ENCODE data around the gene PCNX2.
A peak's percentile ranks its signal among the peaks of the same experiment; 100 is the strongest.
"Not testable (repeated sequence)": the region's sequence is repeated elsewhere in the genome, so short reads cannot be mapped to it uniquely, and the experiment has no call there.

Gene PCNX2

DNA sequence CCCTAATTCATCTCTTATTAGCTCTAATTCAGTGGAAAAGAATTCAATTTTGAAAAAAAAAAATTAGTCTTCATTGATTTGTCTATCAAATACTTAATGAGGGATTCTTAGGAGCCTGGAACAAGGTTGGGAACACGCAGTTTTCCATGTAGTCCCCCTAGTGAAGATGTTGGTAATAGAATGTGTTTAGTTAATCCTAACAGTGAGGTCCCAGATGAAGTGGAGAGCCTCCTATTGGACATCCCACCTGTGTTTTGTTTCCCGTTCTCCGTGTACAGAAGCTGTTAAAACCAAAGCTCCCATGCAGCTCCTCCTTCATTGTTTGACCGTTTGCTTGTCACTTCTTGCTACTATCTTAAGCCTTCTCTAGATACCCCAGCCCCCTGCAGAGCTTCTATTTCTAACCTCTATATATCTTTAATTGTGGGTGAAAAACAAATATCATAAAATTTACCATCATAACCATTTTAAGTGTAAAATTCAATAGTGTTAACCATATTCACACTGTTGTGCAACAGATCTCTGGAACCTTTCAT, 67.5 kb downstream of the PCNX2 start:
- no peak for DNase-seq (ENCODE audit: low read depth)

DNA sequence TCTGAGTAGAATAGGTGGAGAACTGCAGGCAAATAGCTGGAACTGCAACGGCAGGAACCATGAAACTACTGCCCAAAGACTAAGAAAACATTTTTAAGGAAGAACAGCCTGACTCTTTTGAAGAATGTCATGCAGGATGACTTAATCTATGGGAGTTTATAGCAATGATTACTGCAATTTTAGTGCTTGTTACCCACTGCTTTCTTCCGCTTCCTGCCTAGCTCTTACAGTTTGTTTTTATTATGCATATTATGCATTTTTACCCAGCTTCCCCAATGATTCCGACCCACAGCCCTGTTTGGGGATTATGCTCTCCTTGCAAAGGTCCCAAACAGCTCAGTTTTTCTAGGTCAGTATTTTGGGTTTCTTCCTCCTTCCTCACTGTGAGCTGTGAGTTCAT, 71.2 kb downstream of the PCNX2 start:
- DNase-seq (ENCODE audit: low read depth) = no peak

DNA sequence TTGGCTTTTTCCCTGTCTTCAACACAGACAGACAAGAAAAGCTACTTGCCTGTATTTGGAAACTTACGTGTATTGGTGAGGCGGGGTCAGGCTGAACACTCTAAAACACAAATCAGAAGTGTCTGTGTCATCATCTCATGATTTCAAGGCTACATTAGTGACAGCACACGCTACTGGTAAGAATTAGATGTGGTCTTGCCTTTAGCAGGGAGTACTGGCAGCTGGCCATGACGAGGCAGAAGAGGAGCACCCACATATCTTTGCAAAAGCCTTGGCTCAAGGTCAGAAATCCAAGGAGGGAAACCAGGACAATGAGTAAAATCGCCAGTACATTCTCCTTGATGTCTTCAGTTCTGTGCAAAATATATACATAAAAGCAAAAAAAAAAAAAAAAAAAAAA, 77.7 kb downstream of the PCNX2 start:
- no peak for DNase-seq (ENCODE audit: low read depth)

- no peak for DNase-seq (ENCODE audit: low read depth)
Observed at GRCh38 chr1:233216009-233216408, 79.5 kb downstream of the PCNX2 start.

DNA sequence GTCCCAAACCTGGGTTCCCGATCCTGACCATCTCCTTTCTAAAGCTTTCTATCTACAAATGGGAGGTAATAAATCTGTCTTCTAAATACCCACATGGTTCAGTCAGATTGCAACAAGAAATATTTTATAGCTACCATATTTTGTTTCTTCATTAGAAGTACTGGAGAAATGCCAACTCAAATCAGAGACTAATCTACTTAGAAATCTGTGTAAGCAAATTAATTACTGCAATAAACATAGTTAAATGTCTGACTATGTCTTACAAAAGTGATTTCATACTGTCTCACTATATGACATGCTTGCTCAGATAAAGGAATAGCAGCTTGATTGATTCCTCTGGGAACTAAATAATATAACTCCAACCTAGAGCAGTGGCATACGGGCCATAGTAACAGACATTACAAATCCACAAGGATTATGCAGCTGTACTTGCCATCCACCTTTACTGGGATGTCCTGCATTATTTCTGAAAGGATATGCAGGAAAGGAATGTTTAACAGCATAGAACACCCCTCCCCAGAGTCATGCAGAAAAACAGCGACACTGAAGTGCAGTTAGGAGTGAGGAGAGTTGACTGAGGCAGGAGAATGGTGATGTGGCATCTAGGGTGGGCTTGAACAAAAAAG, 80.3 kb downstream of the PCNX2 start:
- no peak for DNase-seq (ENCODE audit: low read depth)

GRCh38 chr1:233211595-233211994, 83.9 kb downstream of the PCNX2 start:
- no peak for DNase-seq (ENCODE audit: low read depth)

- no peak for DNase-seq (ENCODE audit: low read depth)
Observed at GRCh38 chr1:233211106-233211505, 84.4 kb downstream of the PCNX2 start.

GRCh38 chr1:233209481-233209880, 86.0 kb downstream of the PCNX2 start:
- peak; percentile 1 for DNase-seq (ENCODE audit: low read depth)

DNA sequence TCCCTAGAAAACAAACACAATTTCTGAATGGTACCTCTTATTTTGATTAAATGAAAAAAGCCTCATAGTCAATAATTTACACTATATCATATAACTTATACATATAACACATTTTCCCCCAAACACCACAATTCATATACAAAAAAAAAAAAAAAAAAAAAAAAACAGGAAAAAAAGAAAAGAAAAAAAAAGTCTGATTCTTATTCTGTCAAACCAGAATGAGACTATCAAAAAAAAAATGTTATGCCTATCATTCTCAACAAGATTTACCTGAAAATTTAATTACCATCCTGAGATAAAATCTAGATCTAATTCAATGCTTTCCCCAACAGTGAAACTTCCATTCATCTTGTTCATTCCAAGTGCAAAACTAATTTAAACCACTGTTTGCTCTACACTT, 86.8 kb downstream of the PCNX2 start:
- no peak for DNase-seq (ENCODE audit: low read depth)

GRCh38 chr1:233197940-233198339, 97.6 kb downstream of the PCNX2 start:
- DNase-seq (ENCODE audit: low read depth) = no peak

DNA sequence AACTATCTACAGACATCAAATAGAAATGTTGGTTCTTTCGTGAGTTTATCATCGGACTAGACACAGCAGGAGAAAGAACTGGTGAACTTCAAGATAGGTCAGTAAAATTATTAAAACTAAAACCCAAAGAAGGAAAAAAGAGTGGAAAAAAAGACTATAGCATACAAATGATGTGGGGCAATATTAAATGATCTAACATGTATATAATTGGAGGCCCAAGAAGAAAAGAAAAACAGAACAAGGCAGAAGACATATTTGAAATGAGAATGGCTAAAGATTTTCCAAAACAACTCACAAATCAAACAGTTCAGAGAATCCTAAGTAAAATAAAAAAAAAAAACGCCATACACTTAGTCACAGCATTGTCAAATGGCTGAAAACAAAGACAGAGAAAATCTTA, 101.8 kb downstream of the PCNX2 start:
- DNase-seq (ENCODE audit: low read depth) = no peak

DNA sequence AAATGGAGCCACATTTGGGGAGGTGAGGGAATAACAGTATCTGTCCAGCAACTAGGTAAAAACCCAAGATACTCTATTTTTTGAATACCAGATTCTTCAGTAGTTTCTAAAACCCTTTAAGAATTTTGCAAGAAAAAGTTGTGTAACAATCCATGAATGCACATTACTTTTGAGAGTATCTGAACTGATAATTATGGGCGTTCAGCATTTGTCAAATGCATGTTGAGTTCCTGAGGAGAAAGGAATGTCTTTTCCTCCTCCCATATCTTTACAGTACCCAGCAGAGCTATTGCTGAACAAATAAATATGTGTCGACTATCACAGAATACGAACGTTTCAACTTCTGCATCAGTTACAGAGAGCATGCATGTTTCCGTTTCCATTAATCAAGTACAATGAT, 104.5 kb downstream of the PCNX2 start:
- DNase-seq (ENCODE audit: low read depth) = no peak

GRCh38 chr1:233189526-233189925, 106.0 kb downstream of the PCNX2 start:
- no peak for DNase-seq (ENCODE audit: low read depth)

GRCh38 chr1:233188061-233188460, 107.5 kb downstream of the PCNX2 start:
- no peak for DNase-seq (ENCODE audit: low read depth)

DNA sequence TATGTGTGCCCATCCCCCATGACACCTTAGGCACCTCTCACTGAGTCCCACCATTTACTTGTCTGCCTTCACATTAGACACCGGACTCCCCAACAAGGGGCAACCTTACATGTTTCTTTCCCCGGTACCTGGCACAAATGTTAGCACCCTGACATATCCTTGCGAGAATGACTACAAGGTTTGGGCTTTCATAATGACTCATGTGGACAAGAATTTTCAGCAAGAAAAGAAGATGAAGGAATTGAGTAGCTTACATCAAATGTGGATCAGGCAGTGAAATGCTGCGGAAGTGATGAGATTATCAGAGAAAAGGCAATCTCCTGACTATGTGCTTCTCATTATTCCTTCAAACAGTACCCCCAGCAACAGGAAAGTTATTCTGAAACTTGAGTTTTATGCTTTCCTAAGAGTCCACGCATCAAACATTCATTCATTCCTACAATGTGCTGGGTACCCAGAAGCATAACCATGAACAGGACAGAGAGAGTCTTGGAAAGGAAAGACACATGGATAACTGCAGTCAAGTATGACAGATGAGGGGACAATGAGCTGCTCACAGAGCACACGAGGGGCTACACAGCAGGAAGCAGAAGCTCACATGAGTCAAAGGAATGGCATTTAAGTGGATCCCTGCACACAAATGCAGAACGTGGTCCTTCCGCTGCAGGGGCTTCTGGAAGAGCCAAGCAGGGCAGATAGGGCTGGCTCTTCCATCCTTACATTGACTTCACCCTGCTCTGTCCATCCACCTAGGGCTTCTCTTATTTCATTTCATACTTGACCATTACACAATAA, 112.1 kb downstream of the PCNX2 start:
- no peak for DNase-seq (ENCODE audit: low read depth)

DNA sequence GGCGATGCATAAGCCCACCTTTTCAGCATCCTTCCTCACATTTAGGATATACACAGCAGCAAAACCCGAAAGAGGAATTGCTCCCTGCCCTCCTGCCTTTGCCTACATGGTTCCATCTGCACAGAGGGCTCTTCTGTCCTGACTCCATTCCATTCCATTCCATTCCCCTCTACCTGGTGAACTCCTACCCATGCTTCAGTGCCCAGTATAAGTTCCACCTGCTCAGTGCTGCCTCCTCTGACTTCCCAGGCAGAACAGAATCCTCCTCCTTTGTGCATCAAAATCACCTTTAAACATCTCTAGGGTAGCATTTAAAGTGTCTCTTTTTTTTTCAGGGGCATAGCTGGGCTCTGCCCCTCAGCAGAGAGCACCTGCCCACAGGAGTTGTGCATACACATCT, 112.9 kb downstream of the PCNX2 start:
- DNase-seq (ENCODE audit: low read depth) = no peak

DNA sequence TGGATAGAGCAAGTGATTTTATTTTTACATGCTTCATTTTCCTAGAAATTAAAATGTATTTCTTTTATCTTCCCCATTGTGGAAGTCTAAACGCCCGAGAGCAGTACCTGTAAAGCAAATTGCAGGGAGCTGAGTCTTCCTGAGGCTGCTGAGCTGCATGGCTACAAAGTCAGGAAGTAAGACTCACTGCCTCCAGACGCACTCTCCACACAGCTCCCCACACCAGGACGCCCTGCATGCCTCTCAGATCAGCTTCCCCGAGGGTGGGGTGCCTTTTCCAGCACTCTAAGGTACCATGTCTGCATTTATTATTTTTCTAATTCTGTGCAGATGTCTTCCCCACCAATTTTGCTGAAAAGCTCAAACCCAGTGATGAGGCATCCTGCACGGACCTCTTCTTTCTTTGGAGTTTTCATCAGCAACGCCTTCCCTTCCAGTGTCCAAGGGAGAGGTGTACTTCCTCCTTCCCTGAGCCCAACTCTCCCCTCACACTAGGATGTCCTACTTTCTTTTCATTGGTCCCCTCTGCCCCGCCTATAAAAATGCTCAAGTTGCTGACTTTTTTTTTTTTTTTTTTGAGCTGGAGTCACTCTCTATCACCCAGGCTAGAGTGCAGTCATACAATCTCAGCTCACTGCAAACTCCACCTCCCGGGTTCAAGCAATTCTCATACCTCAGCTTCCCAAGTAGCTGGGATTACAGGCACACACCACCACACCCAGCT, 114.7 kb downstream of the PCNX2 start:
- no peak for DNase-seq (ENCODE audit: low read depth)

GRCh38 chr1:233179638-233180037, 115.9 kb downstream of the PCNX2 start:
- DNase-seq (ENCODE audit: low read depth) = not testable (repeated sequence)

DNA sequence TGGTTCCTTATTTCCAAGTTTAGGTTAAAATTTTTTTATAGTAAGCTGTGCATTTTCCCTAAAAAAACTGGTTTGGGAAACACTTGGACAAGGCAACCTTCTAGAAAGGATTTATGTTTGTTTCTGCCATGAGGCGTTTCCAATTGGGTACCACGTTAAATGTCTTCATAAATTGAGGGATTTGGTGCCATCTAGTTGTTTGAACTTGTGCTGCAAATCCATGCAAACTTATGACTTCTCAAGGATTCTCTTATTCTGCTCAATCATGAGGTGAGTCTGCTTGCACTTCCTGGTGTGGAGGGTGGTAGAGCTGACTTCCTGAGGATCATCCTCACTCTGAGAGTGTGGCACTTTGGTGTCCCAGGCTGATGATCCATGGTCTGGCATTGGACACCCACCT, 123.3 kb downstream of the PCNX2 start:
- DNase-seq (ENCODE audit: low read depth) = peak; percentile 47

GRCh38 chr1:233170741-233171140, 124.8 kb downstream of the PCNX2 start:
- no peak for DNase-seq (ENCODE audit: low read depth)

GRCh38 chr1:233168384-233168783, 127.1 kb downstream of the PCNX2 start:
- DNase-seq (ENCODE audit: low read depth) = no peak

DNA sequence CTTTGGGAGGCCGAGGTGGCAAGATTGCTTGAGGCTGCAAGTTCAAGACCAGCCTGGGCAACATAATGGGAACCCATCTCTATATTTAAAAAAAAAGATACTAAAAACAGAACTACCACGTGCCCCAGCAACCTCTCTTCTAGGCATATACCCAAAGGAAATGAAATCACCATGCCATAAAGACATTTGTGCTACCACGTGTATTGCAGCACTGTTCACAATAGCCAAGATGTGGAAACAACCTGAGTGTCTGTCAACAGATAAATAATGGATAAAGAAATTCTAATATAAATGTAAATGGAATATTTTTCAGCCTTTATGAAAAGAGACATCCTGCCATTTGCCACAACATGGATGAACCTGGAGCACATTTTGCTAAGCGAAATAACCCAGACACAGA, 128.6 kb downstream of the PCNX2 start:
- no peak for DNase-seq (ENCODE audit: low read depth)

DNA sequence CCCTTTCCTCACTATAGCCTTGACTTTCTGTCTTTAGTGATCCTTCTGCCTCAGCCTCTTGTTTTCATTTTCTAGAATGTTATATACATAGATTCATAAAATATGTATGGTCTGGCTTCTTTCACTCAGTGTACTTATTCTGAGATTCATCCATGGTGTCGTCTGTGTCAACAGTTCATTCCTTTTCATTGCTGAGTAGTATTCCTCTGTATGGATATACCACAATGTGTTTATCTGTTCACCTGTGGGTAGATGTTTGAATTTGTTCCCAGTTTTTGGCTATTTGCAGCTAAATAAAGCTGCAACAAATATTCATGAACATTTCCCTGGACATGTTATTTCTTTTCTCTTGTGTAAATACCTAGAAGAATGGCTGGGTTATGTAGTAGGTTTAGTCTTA, 131.8 kb downstream of the PCNX2 start:
- DNase-seq (ENCODE audit: low read depth) = no peak

Measured in fibroblast of gingiva (primary cell).